SK-N-SH (cell line): ENCODE data around the gene EP400. TPM values are rescaled to one million over a fixed set of nuclear protein-coding genes. Genes with fewer than 3 reads are reported as not detected.

Source experiments
- CTCF ChIA-PET: fragments of 300-600, 350-600 bp; formaldehyde crosslinking; extraction: SDS; loops from one replicate; lab custom pipeline; 2021; lab: Yijun Ruan, JAX
- POLR2A ChIA-PET: fragments of 350-600 bp; sonication (Branson Sonifier 250); formaldehyde crosslinking; extraction: SDS; loops from one replicate; lab custom pipeline; 2020; ENCODE audit warnings: antibody characterized with exemption, inconsistent platforms; lab: Yijun Ruan, JAX
- DNase-seq: peaks from one replicate; pipeline ENCODE4 v3.0.0; 2012
- H2AFZ ChIP-seq: fragments of 200-600 bp; sonication (generic); 2 replicates; pipeline ENCODE4 v1.8.1; 2016; ENCODE audit warnings: antibody characterized with exemption, mild to moderate bottlenecking, low read depth
- H3F3A ChIP-seq: fragments of 200-600 bp; sonication (generic); replicated peaks from 2 replicates; pipeline ENCODE3; 2016; ENCODE audit warnings: antibody characterized with exemption, mild to moderate bottlenecking; ENCODE audit not compliant: insufficient read depth
- H3K27ac ChIP-seq, 2 experiments: fragments of 200-500 bp in 1 of 2; fragments of 200-600 bp in 1 of 2; sonication (Bioruptor generic) in 1 of 2; sonication (generic), shearing (Covaris generic) in 1 of 2; 2 replicates each; pipeline versions ENCODE4 v1.5.1 to v1.6.1; 2014 to 2016; ENCODE audit warnings: low read depth in 2 of 2, inconsistent platforms in 1 of 2, low read length in 1 of 2, mild to moderate bottlenecking in 1 of 2, mixed read lengths in 1 of 2
- H3K27me3 ChIP-seq: fragments of 200-600 bp; sonication (generic), shearing (Covaris generic); 2 replicates; pipeline ENCODE4 v1.6.1; 2016; ENCODE audit warnings: mixed run types; ENCODE audit not compliant: insufficient read depth
- H3K36me3 ChIP-seq, 2 experiments: fragments of 200-500 bp in 1 of 2; fragments of 200-600 bp in 1 of 2; sonication (Bioruptor generic) in 1 of 2; sonication (generic) in 1 of 2; replicated peaks in 1 of 2; 2 replicates each; pipeline versions ENCODE3 to v1.5.1; 2014 to 2016; ENCODE audit warnings: low read length in 1 of 2, mild to moderate bottlenecking in 1 of 2; ENCODE audit not compliant: insufficient read depth in 2 of 2, control insufficient read depth in 1 of 2
- H3K4me1 ChIP-seq, 2 experiments: fragments of 200-500 bp in 1 of 2; fragments of 200-600 bp in 1 of 2; sonication (Bioruptor generic) in 1 of 2; sonication (generic), shearing (Covaris generic) in 1 of 2; 2 replicates each; pipeline versions ENCODE4 v1.5.1 to v1.6.1; 2014 to 2016; ENCODE audit warnings: low read depth in 1 of 2, low read length in 1 of 2, mixed run types in 1 of 2; ENCODE audit not compliant: insufficient read depth in 2 of 2, control insufficient read depth in 1 of 2
- H3K4me2 ChIP-seq: fragments of 200-600 bp; sonication (generic), shearing (Covaris generic); 2 replicates; pipeline ENCODE4 v1.6.1; 2017; ENCODE audit warnings: mixed run types
- H3K4me3 ChIP-seq, 2 experiments: fragments of 200-500 bp in 1 of 2; fragments of 200-600 bp in 1 of 2; sonication (Bioruptor generic) in 1 of 2; sonication (generic), shearing (Covaris generic) in 1 of 2; 2 replicates each; pipeline versions ENCODE4 v1.5.1 to v1.8.1; 2014 to 2016; ENCODE audit warnings: low read depth in 2 of 2, inconsistent platforms in 1 of 2, low read length in 1 of 2, mild to moderate bottlenecking in 1 of 2, mixed read lengths in 1 of 2, moderate library complexity in 1 of 2
- H3K79me2 ChIP-seq: fragments of 200-600 bp; sonication (generic); 2 replicates; pipeline ENCODE4 v1.8.1; 2017; ENCODE audit warnings: mild to moderate bottlenecking; ENCODE audit not compliant: insufficient read depth
- H3K9ac ChIP-seq: fragments of 200-600 bp; sonication (generic); 2 replicates; pipeline ENCODE4 v1.6.1; 2017; ENCODE audit warnings: mixed run types
- H3K9me2 ChIP-seq: fragments of 200-600 bp; sonication (generic); 2 replicates; pipeline ENCODE4 v1.6.1; 2017; ENCODE audit warnings: mixed run types
- H3K9me3 ChIP-seq: fragments of 200-600 bp; sonication (generic); 2 replicates; pipeline ENCODE4 v1.6.1; 2017; ENCODE audit warnings: mixed run types, mild to moderate bottlenecking, moderate library complexity
- H4K20me1 ChIP-seq: fragments of 200-600 bp; sonication (generic); 2 replicates; pipeline ENCODE4 v1.6.1; 2017; ENCODE audit warnings: mild to moderate bottlenecking, mixed run types; ENCODE audit not compliant: insufficient read depth
- CHD2 ChIP-seq: fragments of 150-350 bp; IDR thresholded peaks from 2 replicates; pipeline ENCODE4 v1.6.1; 2018; ENCODE audit warnings: low read length; ENCODE audit not compliant: partially characterized antibody
- ELF1 ChIP-seq: IDR thresholded peaks from 2 replicates; pipeline ENCODE4 v1.4.0; 2012
- EZH2phosphoT487 ChIP-seq: fragments of 200-600 bp; sonication (generic); IDR thresholded peaks from 2 replicates; pipeline ENCODE4 v1.6.1; 2017; ENCODE audit warnings: low read depth, mixed run types, mild to moderate bottlenecking, antibody characterized with exemption, moderate library complexity, borderline replicate concordance
- FOSL2 ChIP-seq: IDR thresholded peaks from 2 replicates; pipeline ENCODE4 v1.4.0; 2012; ENCODE audit warnings: low read depth, mild to moderate bottlenecking, moderate library complexity, borderline replicate concordance
- FOXM1 ChIP-seq: IDR thresholded peaks from 2 replicates; pipeline ENCODE4 v1.4.0; 2012; ENCODE audit warnings: low read depth, mild to moderate bottlenecking
- GABPA ChIP-seq: IDR thresholded peaks from 2 replicates; pipeline ENCODE4 v1.4.0; 2012; ENCODE audit warnings: low read depth, mild to moderate bottlenecking
- JUND ChIP-seq: IDR thresholded peaks from 2 replicates; pipeline ENCODE4 v1.4.0; 2012
- MAX ChIP-seq: IDR thresholded peaks from 2 replicates; pipeline ENCODE4 v1.4.0; 2012; ENCODE audit warnings: low read depth
- NFIC ChIP-seq: IDR thresholded peaks from 2 replicates; pipeline ENCODE4 v1.4.0; 2012; ENCODE audit warnings: borderline replicate concordance
- NRF1 ChIP-seq: IDR thresholded peaks from 2 replicates; pipeline ENCODE4 v1.6.1; 2012; ENCODE audit warnings: low read depth, mild to moderate bottlenecking, low read length
- POLR2AphosphoS5 ChIP-seq: IDR thresholded peaks from 2 replicates; pipeline ENCODE4 v1.6.1; 2012; ENCODE audit warnings: low read depth, low read length
- RAD21 ChIP-seq: IDR thresholded peaks from 2 replicates; pipeline ENCODE4 v1.6.1; 2012; ENCODE audit warnings: mild to moderate bottlenecking, low read length
- RCOR1 ChIP-seq: fragments of 150-350 bp; IDR thresholded peaks from 2 replicates; pipeline ENCODE4 v1.6.1; 2017; ENCODE audit warnings: antibody characterized with exemption, low read length
- RFX5 ChIP-seq: IDR thresholded peaks from 2 replicates; pipeline ENCODE4 v1.6.1; 2012; ENCODE audit warnings: mild to moderate bottlenecking, improper control_type of control experiment, low read length
- TAF1 ChIP-seq: IDR thresholded peaks from 2 replicates; pipeline ENCODE4 v1.6.1; 2012; ENCODE audit warnings: low read depth, mild to moderate bottlenecking, low read length, moderate library complexity, borderline replicate concordance
- TCF12 ChIP-seq: IDR thresholded peaks from 2 replicates; pipeline ENCODE4 v1.4.0; 2012
- YY1 ChIP-seq: IDR thresholded peaks from 2 replicates; pipeline ENCODE4 v1.4.0; 2012; ENCODE audit warnings: low read depth, mild to moderate bottlenecking
- WGBS: methylation state at CpG from one replicate; pipeline ENCODE4 v1.1.6; 2017; ENCODE audit warnings: low lambda C conversion rate; 5-methylcytosine and 5-hydroxymethylcytosine counted together
- polyA plus RNA-seq, 3 experiments: library from polyadenylated mRNA; depleted of rRNA; stranded (reverse); fragments of >200 nt; gene quantifications; 2 replicates each; pipeline ENCODE4 v1.2.3, GENCODE V29; 2012
- TF ChIP-seq, protein P1 (sequence below): fragments of 200-600 bp; sonication (generic); IDR thresholded peaks from 2 replicates; pipeline ENCODE4 v1.6.1; 2017; ENCODE audit warnings: antibody characterized with exemption, mild to moderate bottlenecking, moderate library complexity
- TF ChIP-seq, protein P2 (sequence below): fragments of 150-350 bp; IDR thresholded peaks from 2 replicates; pipeline ENCODE4 v1.6.1; 2017; ENCODE audit warnings: antibody characterized with exemption, low read length, low read depth, borderline replicate concordance
- TF ChIP-seq, protein P3 (sequence below): fragments of 150-350 bp; IDR thresholded peaks from 2 replicates; pipeline ENCODE4 v1.6.1; 2016; ENCODE audit warnings: mild to moderate bottlenecking, low read depth, low read length

Gene EP400
- polyA plus RNA-seq, 1 of the 3 experiments (the other 2 are of a cell fraction), result 7.0 TPM

DNA sequence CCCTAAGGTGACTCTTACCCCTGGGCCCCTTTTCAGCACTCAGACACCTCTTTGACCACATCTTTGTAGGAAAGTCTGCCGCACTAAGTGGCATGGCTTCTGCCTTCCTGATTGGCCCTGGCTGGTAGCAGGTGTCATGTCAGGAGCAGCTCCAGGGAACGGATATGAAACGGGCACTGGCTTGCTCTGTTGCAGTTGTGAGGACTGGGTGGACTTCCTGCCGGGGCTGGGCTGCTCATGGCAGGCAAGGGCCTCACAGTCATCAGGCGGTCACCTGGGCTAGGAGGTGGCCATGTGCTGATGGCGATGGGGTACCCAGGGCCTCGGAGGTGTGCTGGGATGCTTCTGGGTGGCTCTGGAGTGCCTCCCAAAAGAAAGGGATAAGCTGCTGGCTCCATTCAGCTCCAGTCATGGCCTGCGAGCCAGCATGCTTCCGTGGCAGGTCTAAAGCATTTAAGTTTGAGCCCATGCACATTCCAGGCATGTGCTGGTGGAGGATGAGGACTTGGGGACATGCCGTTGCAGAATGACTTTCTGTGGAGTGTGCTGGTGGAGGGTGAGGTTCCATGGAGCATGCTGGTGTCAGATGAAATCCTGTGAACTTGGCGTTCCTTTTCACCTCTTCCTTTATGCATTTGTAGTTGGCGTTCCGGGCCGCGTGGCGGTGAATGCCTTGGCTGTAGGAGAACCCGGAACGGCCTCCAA lies 77.2 kb downstream of the EP400 start:
- Histone ChIP-seq H2AFZ (no peak overlapping the region), H3K4me2 (no peak overlapping the region), H3K36me3 (peaks cover 36 to 81% of the 10 kb centered on the region in 2 experiments), H3K9me3 (no peaks in the 10 kb centered on the region), H3K79me2 (no peaks in the 10 kb centered on the region), H3K9me2 (no peaks in the 10 kb centered on the region), H3K4me1 (no peaks in the 10 kb centered on the region), H3F3A (no peaks in the 10 kb centered on the region), H3K4me3 (no peak overlapping the region), H3K9ac (no peak overlapping the region), H3K27ac (no peak overlapping the region), H4K20me1 (no peaks in the 10 kb centered on the region), H3K27me3 (no peaks in the 10 kb centered on the region)
- ChIA-PET POLR2A (no interaction called here), CTCF (interaction anchor here (1.1 to 1.4 kb wide), 2 partner anchors 16 to 20 kb away, joined by 3 to 6 read pairs; no protein-coding TSS in a partner anchor)
- no peak for TF ChIP-seq YY1
- TF ChIP-seq, protein P1, sequence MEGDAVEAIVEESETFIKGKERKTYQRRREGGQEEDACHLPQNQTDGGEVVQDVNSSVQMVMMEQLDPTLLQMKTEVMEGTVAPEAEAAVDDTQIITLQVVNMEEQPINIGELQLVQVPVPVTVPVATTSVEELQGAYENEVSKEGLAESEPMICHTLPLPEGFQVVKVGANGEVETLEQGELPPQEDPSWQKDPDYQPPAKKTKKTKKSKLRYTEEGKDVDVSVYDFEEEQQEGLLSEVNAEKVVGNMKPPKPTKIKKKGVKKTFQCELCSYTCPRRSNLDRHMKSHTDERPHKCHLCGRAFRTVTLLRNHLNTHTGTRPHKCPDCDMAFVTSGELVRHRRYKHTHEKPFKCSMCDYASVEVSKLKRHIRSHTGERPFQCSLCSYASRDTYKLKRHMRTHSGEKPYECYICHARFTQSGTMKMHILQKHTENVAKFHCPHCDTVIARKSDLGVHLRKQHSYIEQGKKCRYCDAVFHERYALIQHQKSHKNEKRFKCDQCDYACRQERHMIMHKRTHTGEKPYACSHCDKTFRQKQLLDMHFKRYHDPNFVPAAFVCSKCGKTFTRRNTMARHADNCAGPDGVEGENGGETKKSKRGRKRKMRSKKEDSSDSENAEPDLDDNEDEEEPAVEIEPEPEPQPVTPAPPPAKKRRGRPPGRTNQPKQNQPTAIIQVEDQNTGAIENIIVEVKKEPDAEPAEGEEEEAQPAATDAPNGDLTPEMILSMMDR, result no peak
- no peak for TF ChIP-seq CHD2
- TF ChIP-seq, protein P2, sequence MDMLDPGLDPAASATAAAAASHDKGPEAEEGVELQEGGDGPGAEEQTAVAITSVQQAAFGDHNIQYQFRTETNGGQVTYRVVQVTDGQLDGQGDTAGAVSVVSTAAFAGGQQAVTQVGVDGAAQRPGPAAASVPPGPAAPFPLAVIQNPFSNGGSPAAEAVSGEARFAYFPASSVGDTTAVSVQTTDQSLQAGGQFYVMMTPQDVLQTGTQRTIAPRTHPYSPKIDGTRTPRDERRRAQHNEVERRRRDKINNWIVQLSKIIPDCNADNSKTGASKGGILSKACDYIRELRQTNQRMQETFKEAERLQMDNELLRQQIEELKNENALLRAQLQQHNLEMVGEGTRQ, result no peak
- TF ChIP-seq FOSL2, result no peak
- TF ChIP-seq RCOR1, result no peak
- no peak for TF ChIP-seq POLR2AphosphoS5
- no peak for TF ChIP-seq NFIC
- DNase-seq, result no peak
- WGBS, result 95% methylated on average over 12 of the region's 18 CpGs

DNA sequence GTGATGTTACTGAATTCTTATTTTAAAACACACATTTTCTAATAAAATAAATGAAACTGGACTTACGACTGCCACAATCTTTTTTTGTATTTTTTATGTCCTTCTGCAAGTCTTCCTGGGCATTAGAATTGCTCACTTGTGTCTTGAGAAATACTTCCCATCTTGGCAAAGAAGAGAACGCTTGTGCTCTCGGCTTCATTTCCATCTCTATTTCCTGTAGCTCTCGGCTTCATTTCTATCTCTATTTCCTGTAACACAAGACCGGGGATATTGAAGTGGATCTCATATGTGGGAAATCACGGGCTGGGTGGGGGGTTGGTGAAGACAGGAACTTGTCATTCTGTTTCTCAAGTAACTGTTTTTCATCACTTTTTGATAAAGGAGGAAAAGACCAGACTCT lies 77.9 kb downstream of the EP400 start:
- Histone ChIP-seq H3K4me2 (no peak overlapping the region), H3K27ac (no peak overlapping the region), H3K4me3 (no peak overlapping the region), H3K9me3 (no peaks in the 10 kb centered on the region), H4K20me1 (no peaks in the 10 kb centered on the region), H3K36me3 (peaks cover 38 to 81% of the 10 kb centered on the region in 2 experiments), H3K4me1 (no peaks in the 10 kb centered on the region), H3F3A (no peaks in the 10 kb centered on the region), H3K9ac (no peak overlapping the region), H3K9me2 (no peaks in the 10 kb centered on the region), H3K27me3 (no peaks in the 10 kb centered on the region), H2AFZ (no peak overlapping the region), H3K79me2 (no peaks in the 10 kb centered on the region)
- ChIA-PET CTCF (interaction anchor here (1.1 to 1.4 kb wide), 2 partner anchors 16 to 19 kb away, joined by 3 to 6 read pairs; no protein-coding TSS in a partner anchor), POLR2A (no interaction called here)
- DNase-seq, result no peak
- TF ChIP-seq RFX5 (no peak), RCOR1 (no peak), JUND (no peak), YY1 (no peak), NRF1 (no peak), POLR2AphosphoS5 (no peak), GABPA (no peak), CHD2 (no peak), EZH2phosphoT487 (no peak), ELF1 (no peak), FOXM1 (no peak), RAD21 (no peak), TAF1 (no peak), MAX (no peak), TCF12 (no peak)
- TF ChIP-seq, protein P3, sequence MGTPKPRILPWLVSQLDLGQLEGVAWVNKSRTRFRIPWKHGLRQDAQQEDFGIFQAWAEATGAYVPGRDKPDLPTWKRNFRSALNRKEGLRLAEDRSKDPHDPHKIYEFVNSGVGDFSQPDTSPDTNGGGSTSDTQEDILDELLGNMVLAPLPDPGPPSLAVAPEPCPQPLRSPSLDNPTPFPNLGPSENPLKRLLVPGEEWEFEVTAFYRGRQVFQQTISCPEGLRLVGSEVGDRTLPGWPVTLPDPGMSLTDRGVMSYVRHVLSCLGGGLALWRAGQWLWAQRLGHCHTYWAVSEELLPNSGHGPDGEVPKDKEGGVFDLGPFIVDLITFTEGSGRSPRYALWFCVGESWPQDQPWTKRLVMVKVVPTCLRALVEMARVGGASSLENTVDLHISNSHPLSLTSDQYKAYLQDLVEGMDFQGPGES, result no peak
- TF ChIP-seq, protein P1, result no peak
- WGBS, result 96% methylated on average over 6 of the region's 6 CpGs
